K562 (cell line): ENCODE measurements around the gene ZNF740. TPM values are rescaled to one million over a fixed set of nuclear protein-coding genes. Genes with fewer than 3 reads are reported as not detected.

ENCODE experiments used
- EZH2 ChIP-seq: IDR thresholded peaks from 2 replicates; pipeline ENCODE4 v1.6.1; 2012; ENCODE audit warnings: low read depth, mild to moderate bottlenecking, inconsistent platforms, low read length, borderline replicate concordance
- MAFK ChIP-seq: IDR thresholded peaks from 2 replicates; pipeline ENCODE4 v1.6.1; 2011; ENCODE audit warnings: low read length, improper control_type of control experiment
- SRSF9 ChIP-seq: fragments of 200-400 bp; formaldehyde crosslinking; IDR thresholded peaks from 2 replicates; pipeline ENCODE4 v1.6.1; 2017; ENCODE audit warnings: low read depth, low read length, borderline replicate concordance
- ZNF146 ChIP-seq: IDR thresholded peaks from one replicate; pipeline ENCODE4 v1.6.1; 2018; ENCODE audit warnings: missing compliant biosample characterization; ENCODE audit not compliant: unreplicated experiment
- polyA plus RNA-seq, 8 experiments: library from polyadenylated mRNA; depleted of rRNA in 4 of 8; stranded (reverse) in 5 of 8; unstranded in 3 of 8; fragments of >200 nt; fragmentation: Nextera tagmentation in 2 of 8; fragmentation: Illumina TruSeq in 1 of 8; extraction: Ambion mirVana in 2 of 8; extraction: Trizol in 1 of 8; gene quantifications; 2 replicates each; pipeline versions ENCODE4 v1.2.1 to v1.2.3, GENCODE V29; 2011 to 2014; ENCODE audit warnings: inconsistent platforms in 1 of 8, missing spikeins in 1 of 8
- total RNA-seq, 7 experiments: library from RNA; depleted of rRNA in 6 of 7; stranded (reverse); fragments of >200 nt in 6 of 7; fragmentation: Illumina TruSeq in 2 of 7; extraction: Trizol in 2 of 7; gene quantifications; 2 replicates each; pipeline versions ENCODE4 v1.2.1 to v1.2.3, GENCODE V29; 2011 to 2021; ENCODE audit warnings: low replicate concordance in 1 of 7
- TF ChIP-seq, protein P1 (sequence below), 2 experiments: fragments of 450-650 bp; formaldehyde crosslinking in 1 of 2; IDR thresholded peaks; 2 replicates each; pipeline versions ENCODE4 v1.4.0 to v1.6.1; 2014 to 2020; ENCODE audit warnings: mild to moderate bottlenecking in 2 of 2, borderline replicate concordance in 1 of 2, low read depth in 1 of 2
- TF ChIP-seq, protein P2 (sequence below): fragments of 200-600 bp; sonication (generic); IDR thresholded peaks from one replicate; pipeline ENCODE4 v1.6.1; 2012; ENCODE audit warnings: mild to moderate bottlenecking, low read depth, low read length, inconsistent platforms

The ZNF740 gene
- total and polyA plus RNA-seq, 9 of the 15 experiments (the other 6 are each of a cell fraction or from before 2014, with no cell fraction given), result 0.57 to 46.4 (median 18.6) TPM

DNA sequence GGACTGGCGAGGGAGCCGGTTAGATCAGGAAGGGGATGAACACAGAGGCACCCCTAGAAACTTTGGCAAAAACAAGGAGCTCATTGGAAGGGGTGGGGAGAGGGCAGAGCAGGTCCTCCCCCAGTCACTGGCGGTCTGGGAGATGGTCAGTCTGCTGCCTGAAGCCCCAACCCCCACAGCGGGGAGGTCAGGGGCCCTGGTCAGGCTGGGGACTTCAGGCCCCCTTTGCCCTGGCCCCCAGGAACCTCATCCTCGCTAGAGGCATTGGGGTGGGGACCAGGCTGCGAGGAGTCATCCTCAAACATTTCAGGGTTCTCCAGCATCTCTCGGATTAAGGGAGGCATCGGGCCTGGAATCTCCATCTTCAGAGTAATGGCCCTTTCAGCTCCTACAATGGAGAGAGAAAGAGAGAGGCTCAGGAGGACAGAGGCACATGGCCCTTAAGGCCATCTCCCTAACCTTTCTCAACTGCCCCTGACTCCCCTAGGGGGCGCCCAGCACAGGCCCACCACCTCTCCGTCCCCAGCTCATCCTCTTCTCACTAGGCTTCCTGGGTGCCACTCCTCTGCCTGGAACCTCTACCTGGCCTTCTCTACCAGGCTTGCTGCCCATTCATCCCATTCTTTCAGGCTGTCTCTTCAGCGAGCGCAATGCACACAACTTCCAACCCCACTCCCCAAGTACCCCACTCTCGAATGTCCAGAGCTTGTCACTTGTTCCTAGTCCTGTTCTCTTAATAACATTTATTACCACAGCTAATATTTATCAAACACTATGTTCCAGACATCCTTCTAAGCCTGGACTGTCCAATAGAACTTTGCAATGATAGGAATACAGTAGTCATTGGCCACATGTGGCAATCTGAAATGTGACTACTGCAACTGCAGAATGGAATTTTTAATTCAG is 31.2 kb downstream of the ZNF740 start (continued):
- TF ChIP-seq, protein P1, sequence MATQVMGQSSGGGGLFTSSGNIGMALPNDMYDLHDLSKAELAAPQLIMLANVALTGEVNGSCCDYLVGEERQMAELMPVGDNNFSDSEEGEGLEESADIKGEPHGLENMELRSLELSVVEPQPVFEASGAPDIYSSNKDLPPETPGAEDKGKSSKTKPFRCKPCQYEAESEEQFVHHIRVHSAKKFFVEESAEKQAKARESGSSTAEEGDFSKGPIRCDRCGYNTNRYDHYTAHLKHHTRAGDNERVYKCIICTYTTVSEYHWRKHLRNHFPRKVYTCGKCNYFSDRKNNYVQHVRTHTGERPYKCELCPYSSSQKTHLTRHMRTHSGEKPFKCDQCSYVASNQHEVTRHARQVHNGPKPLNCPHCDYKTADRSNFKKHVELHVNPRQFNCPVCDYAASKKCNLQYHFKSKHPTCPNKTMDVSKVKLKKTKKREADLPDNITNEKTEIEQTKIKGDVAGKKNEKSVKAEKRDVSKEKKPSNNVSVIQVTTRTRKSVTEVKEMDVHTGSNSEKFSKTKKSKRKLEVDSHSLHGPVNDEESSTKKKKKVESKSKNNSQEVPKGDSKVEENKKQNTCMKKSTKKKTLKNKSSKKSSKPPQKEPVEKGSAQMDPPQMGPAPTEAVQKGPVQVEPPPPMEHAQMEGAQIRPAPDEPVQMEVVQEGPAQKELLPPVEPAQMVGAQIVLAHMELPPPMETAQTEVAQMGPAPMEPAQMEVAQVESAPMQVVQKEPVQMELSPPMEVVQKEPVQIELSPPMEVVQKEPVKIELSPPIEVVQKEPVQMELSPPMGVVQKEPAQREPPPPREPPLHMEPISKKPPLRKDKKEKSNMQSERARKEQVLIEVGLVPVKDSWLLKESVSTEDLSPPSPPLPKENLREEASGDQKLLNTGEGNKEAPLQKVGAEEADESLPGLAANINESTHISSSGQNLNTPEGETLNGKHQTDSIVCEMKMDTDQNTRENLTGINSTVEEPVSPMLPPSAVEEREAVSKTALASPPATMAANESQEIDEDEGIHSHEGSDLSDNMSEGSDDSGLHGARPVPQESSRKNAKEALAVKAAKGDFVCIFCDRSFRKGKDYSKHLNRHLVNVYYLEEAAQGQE (IDR thresholded peaks at IDR 0.05; ENCODE audit: borderline replicate concordance), result peak; percentile 32; the same call in 1 of the 2 replicates
- TF ChIP-seq, protein P1 (CRISPR knock-in tag; IDR thresholded peaks at IDR 0.05; ENCODE audit: low read depth), result no peak
- TF ChIP-seq MAFK, result no peak
- TF ChIP-seq EZH2, result no peak
- TF ChIP-seq, protein P2, sequence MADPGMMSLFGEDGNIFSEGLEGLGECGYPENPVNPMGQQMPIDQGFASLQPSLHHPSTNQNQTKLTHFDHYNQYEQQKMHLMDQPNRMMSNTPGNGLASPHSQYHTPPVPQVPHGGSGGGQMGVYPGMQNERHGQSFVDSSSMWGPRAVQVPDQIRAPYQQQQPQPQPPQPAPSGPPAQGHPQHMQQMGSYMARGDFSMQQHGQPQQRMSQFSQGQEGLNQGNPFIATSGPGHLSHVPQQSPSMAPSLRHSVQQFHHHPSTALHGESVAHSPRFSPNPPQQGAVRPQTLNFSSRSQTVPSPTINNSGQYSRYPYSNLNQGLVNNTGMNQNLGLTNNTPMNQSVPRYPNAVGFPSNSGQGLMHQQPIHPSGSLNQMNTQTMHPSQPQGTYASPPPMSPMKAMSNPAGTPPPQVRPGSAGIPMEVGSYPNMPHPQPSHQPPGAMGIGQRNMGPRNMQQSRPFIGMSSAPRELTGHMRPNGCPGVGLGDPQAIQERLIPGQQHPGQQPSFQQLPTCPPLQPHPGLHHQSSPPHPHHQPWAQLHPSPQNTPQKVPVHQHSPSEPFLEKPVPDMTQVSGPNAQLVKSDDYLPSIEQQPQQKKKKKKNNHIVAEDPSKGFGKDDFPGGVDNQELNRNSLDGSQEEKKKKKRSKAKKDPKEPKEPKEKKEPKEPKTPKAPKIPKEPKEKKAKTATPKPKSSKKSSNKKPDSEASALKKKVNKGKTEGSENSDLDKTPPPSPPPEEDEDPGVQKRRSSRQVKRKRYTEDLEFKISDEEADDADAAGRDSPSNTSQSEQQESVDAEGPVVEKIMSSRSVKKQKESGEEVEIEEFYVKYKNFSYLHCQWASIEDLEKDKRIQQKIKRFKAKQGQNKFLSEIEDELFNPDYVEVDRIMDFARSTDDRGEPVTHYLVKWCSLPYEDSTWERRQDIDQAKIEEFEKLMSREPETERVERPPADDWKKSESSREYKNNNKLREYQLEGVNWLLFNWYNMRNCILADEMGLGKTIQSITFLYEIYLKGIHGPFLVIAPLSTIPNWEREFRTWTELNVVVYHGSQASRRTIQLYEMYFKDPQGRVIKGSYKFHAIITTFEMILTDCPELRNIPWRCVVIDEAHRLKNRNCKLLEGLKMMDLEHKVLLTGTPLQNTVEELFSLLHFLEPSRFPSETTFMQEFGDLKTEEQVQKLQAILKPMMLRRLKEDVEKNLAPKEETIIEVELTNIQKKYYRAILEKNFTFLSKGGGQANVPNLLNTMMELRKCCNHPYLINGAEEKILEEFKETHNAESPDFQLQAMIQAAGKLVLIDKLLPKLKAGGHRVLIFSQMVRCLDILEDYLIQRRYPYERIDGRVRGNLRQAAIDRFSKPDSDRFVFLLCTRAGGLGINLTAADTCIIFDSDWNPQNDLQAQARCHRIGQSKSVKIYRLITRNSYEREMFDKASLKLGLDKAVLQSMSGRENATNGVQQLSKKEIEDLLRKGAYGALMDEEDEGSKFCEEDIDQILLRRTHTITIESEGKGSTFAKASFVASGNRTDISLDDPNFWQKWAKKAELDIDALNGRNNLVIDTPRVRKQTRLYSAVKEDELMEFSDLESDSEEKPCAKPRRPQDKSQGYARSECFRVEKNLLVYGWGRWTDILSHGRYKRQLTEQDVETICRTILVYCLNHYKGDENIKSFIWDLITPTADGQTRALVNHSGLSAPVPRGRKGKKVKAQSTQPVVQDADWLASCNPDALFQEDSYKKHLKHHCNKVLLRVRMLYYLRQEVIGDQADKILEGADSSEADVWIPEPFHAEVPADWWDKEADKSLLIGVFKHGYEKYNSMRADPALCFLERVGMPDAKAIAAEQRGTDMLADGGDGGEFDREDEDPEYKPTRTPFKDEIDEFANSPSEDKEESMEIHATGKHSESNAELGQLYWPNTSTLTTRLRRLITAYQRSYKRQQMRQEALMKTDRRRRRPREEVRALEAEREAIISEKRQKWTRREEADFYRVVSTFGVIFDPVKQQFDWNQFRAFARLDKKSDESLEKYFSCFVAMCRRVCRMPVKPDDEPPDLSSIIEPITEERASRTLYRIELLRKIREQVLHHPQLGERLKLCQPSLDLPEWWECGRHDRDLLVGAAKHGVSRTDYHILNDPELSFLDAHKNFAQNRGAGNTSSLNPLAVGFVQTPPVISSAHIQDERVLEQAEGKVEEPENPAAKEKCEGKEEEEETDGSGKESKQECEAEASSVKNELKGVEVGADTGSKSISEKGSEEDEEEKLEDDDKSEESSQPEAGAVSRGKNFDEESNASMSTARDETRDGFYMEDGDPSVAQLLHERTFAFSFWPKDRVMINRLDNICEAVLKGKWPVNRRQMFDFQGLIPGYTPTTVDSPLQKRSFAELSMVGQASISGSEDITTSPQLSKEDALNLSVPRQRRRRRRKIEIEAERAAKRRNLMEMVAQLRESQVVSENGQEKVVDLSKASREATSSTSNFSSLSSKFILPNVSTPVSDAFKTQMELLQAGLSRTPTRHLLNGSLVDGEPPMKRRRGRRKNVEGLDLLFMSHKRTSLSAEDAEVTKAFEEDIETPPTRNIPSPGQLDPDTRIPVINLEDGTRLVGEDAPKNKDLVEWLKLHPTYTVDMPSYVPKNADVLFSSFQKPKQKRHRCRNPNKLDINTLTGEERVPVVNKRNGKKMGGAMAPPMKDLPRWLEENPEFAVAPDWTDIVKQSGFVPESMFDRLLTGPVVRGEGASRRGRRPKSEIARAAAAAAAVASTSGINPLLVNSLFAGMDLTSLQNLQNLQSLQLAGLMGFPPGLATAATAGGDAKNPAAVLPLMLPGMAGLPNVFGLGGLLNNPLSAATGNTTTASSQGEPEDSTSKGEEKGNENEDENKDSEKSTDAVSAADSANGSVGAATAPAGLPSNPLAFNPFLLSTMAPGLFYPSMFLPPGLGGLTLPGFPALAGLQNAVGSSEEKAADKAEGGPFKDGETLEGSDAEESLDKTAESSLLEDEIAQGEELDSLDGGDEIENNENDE, result no peak
- no peak for TF ChIP-seq SRSF9
- TF ChIP-seq ZNF146 (CRISPR knock-in tag), result no peak
